Measurements from ENCODE around the gene IGFBP3.
"Not testable (repeated sequence)": the region's sequence is repeated elsewhere in the genome, so short reads cannot be mapped to it uniquely, and the experiment has no call there.

The IGFBP3 gene

DNA sequence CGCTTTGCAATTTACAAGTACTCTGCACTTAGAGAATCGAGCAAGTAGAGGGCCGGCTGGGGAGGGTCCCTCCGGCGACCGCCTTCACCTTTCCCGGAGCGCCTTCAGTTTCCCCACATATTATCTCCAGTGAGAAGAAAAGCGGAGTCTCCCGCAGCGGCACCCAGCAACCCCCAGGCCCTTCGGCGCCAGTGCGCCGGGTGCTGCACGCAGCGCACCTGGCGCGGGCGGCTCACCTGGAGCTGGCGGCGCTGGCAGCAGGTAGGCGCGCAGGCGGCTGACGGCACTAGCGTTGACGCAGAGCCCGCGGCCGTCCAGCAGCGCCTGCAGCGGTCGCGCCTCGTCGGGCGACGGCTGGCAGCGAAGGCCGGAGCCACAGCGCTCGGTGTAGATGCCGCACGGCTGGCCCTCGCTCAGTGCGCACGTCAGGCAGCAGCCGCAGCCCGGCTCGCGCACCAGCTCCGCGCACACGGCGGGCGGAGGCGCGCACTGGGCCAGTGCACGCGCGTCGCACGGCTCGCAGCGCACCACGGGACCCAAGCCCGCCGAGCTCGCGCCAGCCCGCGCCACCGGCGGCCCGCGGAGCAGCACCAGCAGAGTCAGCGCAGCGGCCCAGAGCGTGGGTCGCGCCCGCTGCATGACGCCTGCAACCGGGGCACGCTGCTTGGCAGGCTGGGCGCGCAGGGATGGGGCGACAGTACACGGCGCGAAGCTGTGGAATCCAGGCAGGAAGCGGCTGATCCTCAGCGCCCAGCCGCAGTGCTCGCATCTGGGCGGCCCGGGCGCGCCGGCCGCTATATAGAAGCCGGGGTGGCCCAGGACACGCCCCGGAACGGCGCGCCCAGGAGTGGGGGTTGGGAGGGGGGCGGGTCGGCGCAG lies at the start of gene IGFBP3:
Gene IGFBP3, minus strand, starts transcription at position 771 of the 879 bp plus-strand sequence. Its CDS starts 132 bp downstream, at position 639.
- no peak for DNase-seq (ENCODE audit: low spot score)

DNA sequence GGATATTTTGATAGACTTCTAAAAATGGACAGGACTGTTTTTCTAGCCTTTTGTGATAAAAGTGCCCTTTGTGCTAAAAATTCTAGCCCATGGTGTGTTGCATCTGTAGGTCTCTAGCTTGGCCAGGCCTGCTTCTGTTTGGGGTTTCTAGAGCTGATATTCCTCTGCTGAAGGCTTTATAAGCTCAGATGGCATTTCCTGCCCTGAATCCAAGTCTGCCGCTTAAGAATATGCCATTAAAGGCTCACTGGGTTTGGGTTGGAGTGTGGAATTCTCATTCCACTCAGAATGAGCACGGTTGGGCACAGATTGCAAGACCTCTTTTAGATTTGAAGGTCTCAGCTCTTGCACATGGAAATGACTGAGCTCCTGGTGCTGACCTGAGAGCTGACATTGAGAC lies 49.4 kb upstream of the IGFBP3 start:
- DNase-seq (ENCODE audit: low spot score) = no peak

DNA sequence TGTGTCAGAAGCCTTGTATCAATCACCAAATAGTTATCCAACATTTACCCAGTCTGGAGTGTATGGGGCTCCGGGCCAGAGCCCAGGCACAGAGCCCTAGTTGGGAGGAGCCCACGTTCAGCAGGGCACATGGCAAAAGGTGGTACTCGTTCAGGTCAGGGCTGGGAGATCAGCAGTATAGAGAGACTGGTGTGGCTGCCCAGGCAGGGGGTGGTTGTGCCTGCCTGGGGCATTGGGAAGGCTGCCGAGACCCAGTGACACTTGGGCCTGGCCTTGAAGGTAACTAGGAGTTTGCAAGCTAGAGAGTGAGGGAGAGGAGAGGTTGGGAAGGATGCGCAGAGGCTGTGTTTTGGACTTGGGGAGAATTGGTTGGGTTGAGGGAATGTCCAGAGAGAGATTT lies 48.9 kb upstream of the IGFBP3 start:
- DNase-seq (ENCODE audit: low spot score) = no peak

DNA sequence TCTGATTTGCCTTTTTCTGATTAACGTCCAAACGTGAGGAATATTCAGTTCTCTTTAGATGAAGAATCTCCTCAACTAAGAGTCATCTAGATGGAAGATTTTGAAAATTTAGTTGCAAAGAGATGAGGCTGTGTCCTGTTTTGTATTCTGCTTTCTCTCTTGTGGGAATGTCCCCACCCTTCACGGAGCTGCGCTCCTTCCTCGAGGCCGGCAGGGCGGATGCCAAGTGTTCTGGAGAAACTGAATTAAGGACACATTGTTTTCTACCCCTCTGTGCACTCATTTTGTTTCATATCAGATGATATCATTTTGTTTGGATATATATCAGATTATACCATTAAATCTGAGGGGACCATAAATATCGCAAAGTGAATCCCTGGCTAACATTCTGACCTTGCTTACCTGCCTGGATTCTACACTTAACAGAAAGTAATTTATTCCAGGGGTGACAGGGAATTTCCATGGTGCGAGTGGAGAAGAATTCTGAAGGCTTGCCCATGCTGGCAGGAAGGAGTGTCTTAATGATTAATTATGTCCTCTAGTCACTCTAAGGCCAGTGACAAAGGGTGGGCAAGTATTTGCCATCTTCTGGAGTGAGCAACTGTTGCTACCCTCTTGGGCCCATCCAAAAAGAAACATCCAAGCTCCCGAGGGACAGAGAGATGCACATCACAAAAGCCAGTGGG lies 47.9 kb upstream of the IGFBP3 start:
- DNase-seq (ENCODE audit: low spot score) = no peak

GRCh38 chr7:45968312-45968711 lies 47.2 kb upstream of the IGFBP3 start:
- no peak for DNase-seq (ENCODE audit: low spot score)

- no peak for DNase-seq (ENCODE audit: low spot score)
Observed at GRCh38 chr7:45967591-45968157, 46.6 kb upstream of the IGFBP3 start.

DNA sequence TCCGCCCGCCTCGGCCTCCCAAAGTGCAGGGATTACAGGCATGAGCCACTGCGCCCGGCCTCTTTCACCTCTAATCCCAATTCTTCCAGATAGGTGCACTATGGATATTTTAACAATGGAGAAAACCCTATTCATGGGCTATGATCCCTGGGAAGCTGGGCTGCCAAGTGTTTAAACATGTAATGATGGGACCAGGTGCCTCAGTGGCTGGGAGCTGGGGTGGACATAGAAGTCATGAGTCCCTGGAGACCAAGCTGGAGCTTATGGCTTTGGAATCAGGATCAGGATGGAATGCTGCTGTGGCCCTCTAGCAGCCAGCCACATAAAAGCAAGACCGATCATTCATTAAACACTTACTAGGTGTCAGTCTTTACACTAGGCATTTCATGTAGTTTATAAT lies 41.8 kb upstream of the IGFBP3 start:
- DNase-seq (ENCODE audit: low spot score) = no peak

GRCh38 chr7:45957721-45958120 lies 36.6 kb upstream of the IGFBP3 start:
- DNase-seq (ENCODE audit: low spot score) = no peak

GRCh38 chr7:45955286-45955685 lies 34.2 kb upstream of the IGFBP3 start:
- no peak for DNase-seq (ENCODE audit: low spot score)

DNA sequence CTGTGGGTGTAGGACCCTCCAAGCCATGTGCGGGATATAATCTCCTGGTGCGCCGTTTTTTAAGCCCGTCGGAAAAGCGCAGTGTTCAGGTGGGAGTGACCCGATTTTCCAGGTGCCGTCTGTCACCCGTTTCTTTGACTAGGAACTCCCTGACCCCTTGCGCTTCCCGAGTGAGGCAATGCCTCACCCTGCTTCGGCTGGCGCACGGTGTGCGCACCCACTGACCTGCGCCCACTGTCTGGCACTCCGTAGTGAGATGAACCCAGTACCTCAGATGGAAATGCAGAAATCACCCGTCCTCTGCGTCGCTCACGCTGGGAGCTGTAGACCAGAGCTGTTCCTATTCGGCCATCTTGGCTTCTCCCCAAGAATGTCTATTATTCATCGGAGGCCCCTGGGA lies 32.0 kb upstream of the IGFBP3 start:
- DNase-seq (ENCODE audit: low spot score) = not testable (repeated sequence)

GRCh38 chr7:45944058-45944457 lies 23.0 kb upstream of the IGFBP3 start:
- DNase-seq (ENCODE audit: low spot score) = no peak

DNA sequence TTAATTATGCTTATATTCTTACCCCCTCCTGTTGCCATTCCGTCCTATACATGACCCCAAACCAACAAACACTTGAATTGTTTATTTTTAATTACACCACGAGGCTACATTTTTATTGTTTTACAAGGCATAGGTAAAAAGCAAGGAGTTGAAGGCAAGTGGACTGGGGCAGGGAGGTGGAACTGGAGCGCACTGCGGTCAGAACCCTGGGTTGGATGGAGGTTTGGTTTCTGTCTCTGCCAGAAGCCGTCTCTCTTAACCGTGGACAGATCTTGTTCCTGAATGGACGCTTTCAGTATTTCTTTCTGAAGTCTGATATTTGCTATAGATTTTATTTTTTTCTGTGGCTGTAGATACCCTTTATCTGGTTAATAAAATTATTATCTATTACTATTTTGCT lies 19.9 kb upstream of the IGFBP3 start:
- no peak for DNase-seq (ENCODE audit: low spot score)

- DNase-seq (ENCODE audit: low spot score) = not testable (repeated sequence)
Observed at GRCh38 chr7:45940237-45940781, 19.2 kb upstream of the IGFBP3 start.

DNA sequence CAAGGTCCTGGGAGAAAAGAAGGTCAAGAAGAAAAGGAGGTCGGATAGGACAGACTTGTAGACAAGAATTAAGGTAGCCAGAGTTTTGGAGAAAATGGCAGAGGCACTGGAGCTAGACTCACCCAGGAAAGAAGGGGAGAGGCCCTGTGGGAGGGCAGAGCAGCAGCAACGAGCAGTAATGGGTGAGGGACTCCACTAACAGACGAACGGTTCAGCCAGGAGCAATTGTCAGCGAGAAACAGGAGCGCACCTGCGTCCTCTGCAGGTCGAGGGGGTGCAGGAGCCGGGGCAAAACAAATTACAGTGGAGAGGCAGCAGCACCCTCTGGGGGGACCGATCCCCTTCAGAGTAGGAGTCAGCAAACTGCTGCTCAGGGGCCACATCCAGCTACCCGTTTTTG lies 18.5 kb upstream of the IGFBP3 start:
- DNase-seq (ENCODE audit: low spot score) = no peak

DNA sequence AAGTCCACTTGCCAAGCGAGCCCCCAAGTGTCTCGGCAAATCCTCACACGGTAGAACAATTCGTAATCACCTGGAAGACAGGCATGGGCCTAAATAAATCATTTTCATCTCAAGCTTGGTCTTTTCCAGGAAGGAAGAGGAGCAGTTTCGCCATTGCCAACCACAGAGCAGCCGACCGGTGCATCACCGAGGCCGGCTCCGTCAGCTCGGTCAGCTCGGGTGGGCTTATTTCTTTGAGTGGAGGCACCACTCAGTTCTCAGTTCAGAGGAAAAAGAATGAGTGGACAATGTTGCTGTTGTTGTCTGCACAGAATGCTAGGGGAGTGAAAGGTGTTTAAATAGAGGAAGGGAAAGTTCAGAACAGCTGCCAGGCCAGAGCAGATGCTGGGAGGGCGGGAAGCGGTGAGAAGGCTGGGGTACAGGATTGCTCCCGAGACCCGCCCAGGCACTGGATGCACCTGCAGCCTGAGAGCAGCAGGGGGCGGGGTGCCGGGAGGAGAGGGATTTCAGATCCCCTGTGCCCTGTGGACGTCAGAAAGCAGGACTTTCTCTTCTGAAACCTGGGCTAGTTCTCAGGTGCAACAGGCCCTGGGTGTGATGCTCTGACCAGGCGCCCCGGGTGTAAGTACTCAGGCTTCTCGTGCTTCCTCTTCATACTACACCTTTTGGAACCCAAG lies 17.7 kb upstream of the IGFBP3 start:
- DNase-seq (ENCODE audit: low spot score) = no peak

- no peak for DNase-seq (ENCODE audit: low spot score)
Observed at GRCh38 chr7:45937862-45938261, 16.8 kb upstream of the IGFBP3 start.

GRCh38 chr7:45937301-45937700 lies 16.2 kb upstream of the IGFBP3 start:
- DNase-seq (ENCODE audit: low spot score) = no peak

DNA sequence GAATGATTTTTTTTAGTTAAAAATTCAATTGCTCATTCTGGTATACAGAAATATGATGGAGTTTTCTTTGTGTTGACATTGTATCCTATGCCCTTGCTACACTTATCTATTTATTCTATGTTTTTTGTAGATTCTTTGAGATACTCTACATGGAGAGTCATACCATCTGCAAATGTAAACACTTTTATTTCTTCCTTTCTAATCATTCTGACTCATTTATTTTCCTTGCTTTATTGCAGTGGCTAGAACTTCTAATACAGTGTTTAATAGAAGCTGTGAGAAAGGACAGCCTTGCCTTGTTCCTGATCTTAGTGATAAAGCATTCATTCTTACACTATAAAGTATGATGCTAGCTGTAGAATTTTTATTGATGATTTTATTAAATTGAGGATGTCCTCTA lies 9.9 kb upstream of the IGFBP3 start:
- no peak for DNase-seq (ENCODE audit: low spot score)

- no peak for DNase-seq (ENCODE audit: low spot score)
Observed at GRCh38 chr7:45927721-45928120, 6.6 kb upstream of the IGFBP3 start.

DNA sequence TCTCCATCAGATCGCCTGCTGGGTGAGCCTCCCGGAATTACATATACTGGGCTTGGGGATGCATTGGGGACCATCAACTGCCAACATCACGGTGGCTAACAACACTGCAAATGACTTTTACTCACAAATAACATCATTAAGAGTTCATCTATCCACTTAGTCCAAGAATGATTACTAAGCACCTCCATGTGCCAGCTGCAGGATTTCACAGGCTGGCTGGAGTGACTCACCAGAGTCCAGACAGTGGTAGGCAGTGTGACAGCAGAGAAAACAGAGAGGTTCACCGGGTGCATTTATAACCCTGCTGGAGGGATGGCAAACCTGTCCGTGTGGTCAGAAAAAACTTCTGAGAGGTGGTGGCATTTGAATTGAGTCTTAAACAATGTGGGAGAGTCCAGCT lies 3.2 kb upstream of the IGFBP3 start:
- no peak for DNase-seq (ENCODE audit: low spot score)

DNA sequence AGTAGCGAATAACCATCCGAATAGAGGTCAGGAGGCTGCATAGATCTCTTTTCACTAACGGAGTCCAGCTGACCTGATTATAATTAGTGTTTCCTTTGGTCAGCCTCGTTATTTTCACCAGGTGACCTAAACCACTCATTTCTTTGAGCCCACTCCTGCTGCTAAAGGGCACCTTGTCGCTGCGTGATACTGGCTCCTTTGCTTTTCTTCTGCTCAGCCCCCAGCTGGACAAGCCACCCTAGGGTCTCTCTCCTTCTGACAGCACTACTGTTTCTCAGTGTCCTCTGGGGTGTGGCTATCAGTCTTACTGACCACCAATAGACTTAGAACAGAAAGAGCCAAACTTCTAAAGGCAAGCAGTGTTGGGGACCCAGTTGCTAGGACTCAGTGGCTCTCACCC lies 2.7 kb upstream of the IGFBP3 start:
- no peak for DNase-seq (ENCODE audit: low spot score)

GRCh38 chr7:45923290-45923689 lies 2.2 kb upstream of the IGFBP3 start:
- no peak for DNase-seq (ENCODE audit: low spot score)
